Uterus (tissue), 4 donors: ENCODE measurements around the gene GRIK5. TPM values are rescaled to one million over a fixed set of nuclear protein-coding genes. Genes with fewer than 3 reads are reported as not detected.

Source experiments
- DNase-seq, 2 donors: peaks; one replicate each; pipeline ENCODE4 v3.0.0-alpha.2; 2019 to 2020
- H3K27ac ChIP-seq, 2 donors: fragments of 200-600 bp; sonication (generic); 1 replicate in 1 of 2; 2 replicates in 1 of 2; pipeline ENCODE4 v1.5.1; 2016 to 2018
- H3K27me3 ChIP-seq, 2 donors: fragments of 200-600 bp; sonication (generic); one replicate each; pipeline ENCODE4 v1.5.1; 2018 to 2019; ENCODE audit warnings: control low read depth in 1 of 2
- H3K36me3 ChIP-seq, 2 donors: fragments of 200-600 bp; sonication (generic); one replicate each; pipeline ENCODE4 v1.5.1; 2019; ENCODE audit warnings: control low read depth in 1 of 2
- H3K4me1 ChIP-seq, 2 donors: fragments of 200-600 bp; sonication (generic); one replicate each; pipeline ENCODE4 v1.5.1; 2018 to 2019; ENCODE audit warnings: control low read depth in 1 of 2
- H3K4me3 ChIP-seq, 2 donors: fragments of 200-600 bp; sonication (generic); 1 replicate in 1 of 2; 2 replicates in 1 of 2; pipeline ENCODE4 v1.5.1; 2018 to 2019; ENCODE audit warnings: mild to moderate bottlenecking in 1 of 2
- H3K9me3 ChIP-seq, 2 donors: fragments of 200-600 bp; sonication (generic); one replicate each; pipeline ENCODE4 v1.5.1; 2019; ENCODE audit warnings: control low read depth in 1 of 2
- POLR2A ChIP-seq, 2 donors: fragments of 450-650 bp; IDR thresholded peaks; one replicate each; pipeline ENCODE4 v1.6.1; 2016; ENCODE audit warnings: antibody characterized with exemption in 2 of 2, mild to moderate bottlenecking in 1 of 2, moderate library complexity in 1 of 2
- intact Hi-C: fragments of 100-400 bp; cut with DNase I; formaldehyde crosslinking; loops from one replicate; pipeline ENCODE4 v1.15.1; 2023; ENCODE audit warnings: low total_unique reads
- total RNA-seq, 4 donors: library from RNA; depleted of rRNA in 3 of 4; stranded (reverse); fragments of >200 nt in 3 of 4; gene quantifications; one replicate each; pipeline versions ENCODE4 v1.1.0 to v1.2.4, GENCODE V29; 2014 to 2023
- TF ChIP-seq, protein P1 (sequence below), 4 experiments: fragments of 200-600 bp in 2 of 4; fragments of 450-650 bp in 2 of 4; sonication (generic) in 2 of 4; IDR thresholded peaks; one replicate each; pipeline ENCODE4 v1.5.1; 2016 to 2019; ENCODE audit warnings: antibody characterized with exemption in 4 of 4, mild to moderate bottlenecking in 2 of 4, moderate library complexity in 1 of 4
- donor health status: DM: yes; HTN: yes; CAD: no.

Gene GRIK5
- total RNA-seq, 4 donors from 2014 or later: 5.6 to 17.8 (median 7.0) TPM; not detected in 1

GRCh38 chr19:41965106-41965505, 104.9 kb downstream of the GRIK5 start:
- intact Hi-C loops: no loop called here

GRCh38 chr19:41960973-41961372, 109.0 kb downstream of the GRIK5 start:
- Histone ChIP-seq H3K4me3 (no peak overlapping the region), H3K36me3 (no peaks in the 10 kb centered on the region), H3K4me1 (peaks cover 0 to 10% of the 10 kb centered on the region in 2 donors), H3K27me3 (no peaks in the 10 kb centered on the region), H3K9me3 (no peaks in the 10 kb centered on the region), H3K27ac (no peak overlapping the region)
- TF ChIP-seq, protein P1, sequence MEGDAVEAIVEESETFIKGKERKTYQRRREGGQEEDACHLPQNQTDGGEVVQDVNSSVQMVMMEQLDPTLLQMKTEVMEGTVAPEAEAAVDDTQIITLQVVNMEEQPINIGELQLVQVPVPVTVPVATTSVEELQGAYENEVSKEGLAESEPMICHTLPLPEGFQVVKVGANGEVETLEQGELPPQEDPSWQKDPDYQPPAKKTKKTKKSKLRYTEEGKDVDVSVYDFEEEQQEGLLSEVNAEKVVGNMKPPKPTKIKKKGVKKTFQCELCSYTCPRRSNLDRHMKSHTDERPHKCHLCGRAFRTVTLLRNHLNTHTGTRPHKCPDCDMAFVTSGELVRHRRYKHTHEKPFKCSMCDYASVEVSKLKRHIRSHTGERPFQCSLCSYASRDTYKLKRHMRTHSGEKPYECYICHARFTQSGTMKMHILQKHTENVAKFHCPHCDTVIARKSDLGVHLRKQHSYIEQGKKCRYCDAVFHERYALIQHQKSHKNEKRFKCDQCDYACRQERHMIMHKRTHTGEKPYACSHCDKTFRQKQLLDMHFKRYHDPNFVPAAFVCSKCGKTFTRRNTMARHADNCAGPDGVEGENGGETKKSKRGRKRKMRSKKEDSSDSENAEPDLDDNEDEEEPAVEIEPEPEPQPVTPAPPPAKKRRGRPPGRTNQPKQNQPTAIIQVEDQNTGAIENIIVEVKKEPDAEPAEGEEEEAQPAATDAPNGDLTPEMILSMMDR (IDR thresholded peaks at IDR 0.05): no peak
- TF ChIP-seq POLR2A (IDR thresholded peaks at IDR 0.05): no peak
- intact Hi-C loops: no loop called here
- no peak for DNase-seq

More at GRCh38 chr19:41965106-41965505, 104.9 kb downstream of the GRIK5 start:
- Histone ChIP-seq H3K4me1 (no peaks in the 10 kb centered on the region), H3K36me3 (no peaks in the 10 kb centered on the region), H3K27ac (no peak overlapping the region), H3K4me3 (no peak overlapping the region), H3K27me3 (no peaks in the 10 kb centered on the region), H3K9me3 (no peaks in the 10 kb centered on the region)
- DNase-seq: no peak
- TF ChIP-seq, protein P1 (IDR thresholded peaks at IDR 0.05): no peak
- TF ChIP-seq POLR2A (IDR thresholded peaks at IDR 0.05): no peak

DNA sequence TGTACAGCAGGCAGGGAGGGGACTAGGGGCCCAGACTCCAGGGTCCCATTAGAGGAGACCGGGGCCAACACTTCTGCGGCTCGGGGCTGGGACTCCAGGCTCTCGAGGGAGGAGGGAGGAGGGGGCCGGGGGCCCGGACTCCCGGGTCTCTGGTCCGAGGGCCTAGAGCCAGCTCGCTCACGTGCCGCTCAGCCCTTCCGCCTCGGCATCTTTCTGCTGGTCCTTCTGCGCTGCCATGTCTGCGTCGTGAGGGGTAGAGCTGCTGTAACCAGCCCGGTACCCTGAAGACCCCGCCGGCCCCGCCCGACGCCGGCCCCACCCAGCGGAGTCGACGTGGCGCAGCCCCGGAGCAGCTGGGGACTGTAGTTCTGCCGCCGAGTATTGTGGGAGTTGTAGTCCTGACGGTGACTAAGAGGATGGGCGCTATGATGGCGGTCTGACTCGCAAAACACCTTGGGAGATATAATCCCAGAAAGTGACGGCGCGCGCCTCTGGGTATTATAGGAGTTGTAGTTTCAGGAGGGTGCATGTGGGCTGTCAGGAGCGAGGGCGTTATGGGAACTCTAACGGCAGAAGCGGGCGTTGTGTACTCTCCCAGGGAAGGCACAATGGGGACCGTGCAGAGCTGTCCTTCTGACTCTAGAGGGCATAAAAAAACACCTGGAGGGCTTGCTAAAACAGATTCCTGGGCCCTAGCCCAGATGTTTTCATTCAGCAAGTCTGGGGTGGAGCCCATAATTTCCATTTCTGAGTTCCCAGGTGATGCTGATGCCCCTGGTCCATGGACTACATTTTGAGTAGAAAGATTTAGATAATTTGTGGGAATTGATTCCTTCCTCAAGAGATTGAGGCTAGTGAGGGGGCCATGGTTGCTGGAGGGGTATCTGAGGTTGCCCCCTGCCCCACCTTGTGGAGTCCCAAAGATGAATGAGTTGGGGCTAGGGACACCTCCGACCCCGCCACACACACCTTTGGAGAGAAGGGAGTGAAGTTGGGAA, 110.7 kb downstream of the GRIK5 start, which contains the start of gene RABAC1:
TSS of gene RABAC1 (minus strand) at position 266 of the 998 bp plus-strand sequence. CDS start at position 237, 29 bp downstream.
- peak; percentile 88 to 94 for DNase-seq
- H3K4me3 ChIP-seq: peak within 1 kb of the TSS; percentile 88 to 99
- no peaks in the 10 kb centered on the region for H3K27me3 ChIP-seq
- peak within 1 kb of the TSS; percentile 88 to 90 for H3K27ac ChIP-seq
- peaks cover 0 to 10% of the 10 kb centered on the region in 2 donors for H3K4me1 ChIP-seq
- peak; percentile 27 to 65 for TF ChIP-seq POLR2A (IDR thresholded peaks at IDR 0.05)
- TF ChIP-seq, protein P1 (IDR thresholded peaks at IDR 0.05): peak in 2 of 4 experiments; percentile 14 to 22
- H3K9me3 ChIP-seq: no peaks in the 10 kb centered on the region
- intact Hi-C loops: no loop called here
- no peaks in the 10 kb centered on the region for H3K36me3 ChIP-seq

DNA sequence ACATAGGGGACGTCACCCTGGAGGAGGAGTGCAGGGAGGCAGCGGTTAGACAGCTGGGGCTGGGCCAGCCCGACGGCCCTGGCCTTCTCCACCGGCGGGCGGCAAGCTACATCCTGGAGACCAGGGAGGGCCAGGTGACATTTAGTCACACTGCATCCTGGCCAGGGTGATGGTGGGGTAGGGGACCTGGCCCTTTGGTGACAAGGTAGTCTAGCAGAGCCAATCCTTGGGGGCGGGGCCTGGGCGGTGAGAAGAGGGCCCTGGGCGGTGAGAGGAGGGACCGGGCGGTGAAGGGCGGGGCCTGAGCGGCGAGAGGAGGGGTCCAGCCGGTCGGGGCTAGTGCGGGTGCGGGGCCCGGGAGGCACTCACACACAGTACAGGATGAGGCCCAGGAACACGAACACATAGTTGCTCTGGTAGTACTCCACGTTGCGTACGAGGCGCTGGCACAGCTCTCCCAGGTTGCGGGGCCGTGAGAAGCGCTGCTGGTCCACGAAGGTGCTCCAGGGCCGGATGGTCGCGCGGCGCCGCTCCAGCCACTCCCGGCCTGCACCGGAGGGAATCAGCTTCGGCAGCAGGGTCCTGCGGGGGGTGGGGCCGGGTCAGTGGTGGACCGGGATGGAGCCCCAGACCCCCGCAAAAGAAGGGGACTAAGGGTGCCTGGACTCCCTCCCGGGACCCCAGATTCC, 111.5 kb downstream of the GRIK5 start:
- H3K4me1 ChIP-seq: peaks cover 0 to 10% of the 10 kb centered on the region in 2 donors
- peak overlapping the region; percentile 88 to 90 for H3K27ac ChIP-seq
- no peaks in the 10 kb centered on the region for H3K36me3 ChIP-seq
- no peaks in the 10 kb centered on the region for H3K9me3 ChIP-seq
- H3K27me3 ChIP-seq: no peaks in the 10 kb centered on the region
- DNase-seq: peak; percentile 82 to 84
- intact Hi-C loops: no loop called here
- H3K4me3 ChIP-seq: peak overlapping the region; percentile 88 to 99
- TF ChIP-seq, protein P1 (IDR thresholded peaks at IDR 0.05): peak in 1 of 4 experiments; percentile 4
- TF ChIP-seq POLR2A (IDR thresholded peaks at IDR 0.05): peak in 1 of 2 donors; percentile 54
